Daoy (cell line): ENCODE measurements around the gene PRMT5. TPM values are rescaled to one million over a fixed set of nuclear protein-coding genes. Genes with fewer than 3 reads are reported as not detected.
"Not testable (repeated sequence)": the region's sequence is repeated elsewhere in the genome, so short reads cannot be mapped to it uniquely, and the experiment has no call there.

Experiments used
- DNase-seq: peaks from one replicate; pipeline ENCODE4 v3.0.0-alpha.2; 2015; ENCODE audit warnings: low read depth
- total RNA-seq: library from RNA; depleted of rRNA; stranded (reverse); fragments of >200 nt; shearing (Covaris generic); gene quantifications from 2 replicates; pipeline ENCODE4 v1.2.3, GENCODE V29; 2014; rRNA removed

Gene PRMT5
- total RNA-seq = 150 and 184 TPM in 2 replicates

DNA sequence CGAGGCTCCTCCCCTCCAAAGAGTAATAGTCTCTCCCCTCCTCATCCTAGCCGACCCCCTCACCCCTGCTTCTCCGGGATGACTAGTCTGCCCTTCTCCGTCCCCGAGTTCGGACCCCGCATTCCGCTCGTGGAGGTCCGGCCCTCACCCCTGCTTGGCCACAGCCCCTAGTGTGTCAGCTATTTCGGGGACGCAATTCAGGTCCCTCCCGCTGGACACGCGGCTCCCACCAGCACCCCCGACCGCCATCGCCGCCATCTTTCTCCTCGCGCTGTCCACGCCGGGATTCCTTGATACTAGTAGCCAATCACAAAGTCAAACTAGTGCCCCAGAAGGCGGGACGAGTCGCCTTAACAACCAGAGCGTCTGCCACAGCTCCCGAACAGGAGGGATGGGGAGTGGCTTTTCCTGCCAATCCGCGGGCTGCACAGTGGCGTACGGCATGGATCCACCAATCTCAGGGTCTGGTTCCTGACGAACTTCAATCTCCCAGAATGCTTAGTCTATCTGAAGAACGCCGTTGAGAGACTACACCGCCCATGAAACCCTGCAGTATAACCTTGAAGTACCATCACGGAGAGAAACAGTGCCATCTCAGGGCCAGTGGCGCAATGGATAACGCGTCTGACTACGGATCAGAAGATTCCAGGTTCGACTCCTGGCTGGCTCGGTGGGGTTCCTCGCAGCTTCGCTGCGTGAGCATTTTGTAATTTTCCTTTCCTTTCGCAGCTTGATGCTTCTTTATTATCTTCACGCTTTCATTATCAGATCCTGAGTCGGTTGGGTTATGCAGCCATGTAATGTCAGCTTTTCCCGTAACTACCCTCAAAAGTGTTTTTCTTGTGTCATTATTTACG is at the start of gene PRMT5:
PRMT5 (minus strand) TSS at position 273 of the 857 bp plus-strand sequence; CDS start at position 258, 15 bp downstream.
- peak; percentile 100 for DNase-seq

DNA sequence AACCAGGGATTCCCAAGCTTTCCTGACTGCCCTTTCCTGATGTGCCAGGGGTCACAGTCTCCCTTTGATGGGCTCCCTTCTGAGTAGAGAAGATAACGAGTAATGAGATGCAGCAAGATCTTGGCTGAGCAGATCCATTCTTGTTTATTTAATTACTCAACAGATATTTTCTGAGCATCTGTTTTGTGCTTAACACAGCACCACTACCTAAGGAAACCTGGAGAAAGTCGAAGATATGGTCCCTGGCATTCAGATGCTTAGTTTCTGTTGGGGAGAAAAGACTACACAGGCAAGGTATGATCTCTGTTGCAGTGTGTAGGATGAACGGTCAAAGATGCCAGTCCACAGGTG is 49.3 kb upstream of the PRMT5 start:
- no peak for DNase-seq

DNA sequence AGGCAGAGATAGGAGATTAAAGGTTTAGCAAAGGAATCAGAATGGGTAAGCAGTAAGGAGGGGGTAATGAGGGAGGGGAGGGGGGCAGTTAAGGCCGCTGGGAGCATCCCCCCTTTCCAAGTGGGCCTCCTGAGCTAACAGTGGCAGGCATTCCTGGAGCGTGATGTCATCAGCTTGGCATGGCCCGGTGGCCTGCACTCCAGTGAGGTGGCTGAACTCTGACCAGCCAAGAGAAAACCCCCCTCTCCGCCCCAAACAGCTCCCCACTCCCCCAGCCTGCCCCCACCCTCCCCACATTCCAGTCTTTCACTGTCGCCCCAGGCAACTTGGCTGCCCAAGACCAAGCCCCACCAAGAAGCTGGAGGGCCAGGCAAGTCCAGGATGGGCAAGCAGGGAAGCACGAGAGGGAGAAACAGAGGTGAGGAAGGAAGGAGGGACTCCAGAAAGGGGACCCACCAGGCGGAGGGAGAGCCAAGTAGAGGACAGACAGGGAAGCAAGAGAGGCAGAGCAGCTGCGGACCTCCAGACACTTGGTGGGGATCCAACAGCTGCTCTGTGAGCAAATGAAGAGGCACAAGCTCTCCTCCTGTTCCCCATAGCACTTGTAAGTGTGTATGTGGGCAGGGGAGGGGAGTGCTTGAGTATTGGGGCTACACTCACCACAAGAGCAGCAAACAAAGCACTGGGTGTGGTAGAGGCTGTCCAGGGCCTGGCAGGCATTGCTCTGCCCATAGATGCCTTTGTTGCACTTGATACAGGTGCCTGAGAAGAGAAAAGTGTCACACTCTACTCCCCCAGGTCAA is 48.7 kb upstream of the PRMT5 start:
- peak; percentile 95 for DNase-seq

DNA sequence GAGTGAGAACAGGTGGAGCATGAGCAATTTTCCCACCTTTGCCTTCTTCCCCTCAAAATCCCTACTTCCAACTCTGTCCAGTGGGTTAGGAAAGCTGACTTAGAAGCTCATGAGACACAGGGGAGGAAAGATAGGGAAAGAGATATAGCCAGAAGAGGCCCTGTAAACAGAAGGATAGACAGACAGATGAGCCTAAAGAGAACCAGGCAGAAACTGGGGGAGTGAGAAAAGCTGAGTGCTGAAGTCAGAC is 48.2 kb upstream of the PRMT5 start:
- DNase-seq = no peak

DNA sequence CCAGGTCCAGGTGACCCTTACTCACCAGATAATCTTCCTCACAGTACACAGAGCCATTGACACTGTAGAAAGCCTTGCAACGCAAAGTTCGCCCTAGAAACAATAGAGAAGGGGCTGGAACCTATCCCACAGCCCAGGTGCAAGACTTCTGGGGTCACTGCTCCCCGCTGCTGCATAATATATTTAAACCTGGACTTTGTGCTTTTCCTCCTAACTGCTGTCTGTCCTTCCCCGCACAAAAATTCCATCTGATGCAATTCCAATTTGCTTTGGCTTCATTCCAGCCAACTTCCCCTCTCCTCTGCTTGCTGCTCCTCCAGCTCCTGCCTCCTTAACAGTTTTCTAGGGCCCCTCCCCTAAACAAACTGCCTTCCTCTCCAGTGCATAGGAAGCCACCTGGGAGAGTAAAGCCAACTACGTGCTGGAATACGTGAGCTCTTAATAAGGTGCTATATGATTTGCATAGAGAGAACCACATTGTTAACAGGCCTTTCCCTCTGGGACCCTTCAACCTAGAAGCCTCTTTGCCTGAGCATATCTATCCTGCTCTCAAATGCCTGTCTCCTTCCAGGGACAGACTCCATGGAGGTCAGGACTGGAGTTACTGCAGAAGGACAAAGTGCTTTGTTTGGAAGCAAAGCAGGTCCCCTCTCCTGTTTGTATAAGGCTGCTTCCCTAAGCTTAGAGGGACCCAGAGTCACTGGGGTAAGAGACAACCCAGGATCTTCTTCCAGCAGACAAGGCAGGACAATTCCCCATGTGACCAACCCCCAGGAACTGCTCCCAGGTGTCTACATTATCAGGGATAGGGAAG is 47.7 kb upstream of the PRMT5 start:
- peak; percentile 68 for DNase-seq

DNA sequence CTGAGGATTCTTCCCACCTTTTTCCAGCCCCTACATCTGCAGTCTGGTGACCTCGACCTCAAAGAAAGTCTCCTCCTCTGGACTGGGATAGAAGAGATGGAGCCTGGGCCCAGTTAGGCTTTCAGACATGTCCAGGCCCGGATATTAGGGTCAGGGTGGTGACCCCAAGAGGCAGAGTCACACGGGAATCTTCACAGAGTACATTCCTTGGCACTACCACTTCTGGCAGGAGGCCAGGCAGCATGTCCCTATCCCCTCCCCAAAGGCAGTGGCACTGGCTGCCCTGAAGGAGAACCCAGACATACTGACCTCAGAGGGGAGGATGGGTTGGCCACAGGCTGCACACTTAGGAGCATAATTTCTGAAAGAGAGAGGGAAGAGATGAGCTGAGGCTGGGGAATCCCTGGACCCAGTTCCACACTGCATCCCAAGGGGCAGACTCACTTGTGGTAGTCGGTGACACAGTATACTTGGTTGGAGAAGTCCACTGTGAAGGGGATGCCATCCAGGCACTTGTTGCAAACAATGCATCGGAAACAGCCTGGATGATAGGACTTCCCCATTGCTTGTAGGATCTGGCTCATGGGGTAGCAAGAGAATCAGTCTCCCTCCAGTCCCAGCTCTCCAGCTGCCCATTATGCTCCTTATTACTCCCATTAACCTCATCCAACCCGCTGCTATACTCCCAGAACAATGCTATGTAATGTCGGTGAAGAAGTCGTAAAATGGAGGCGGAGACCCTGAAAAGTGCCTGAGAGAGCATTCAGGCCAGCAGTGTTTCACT is 45.5 kb upstream of the PRMT5 start:
- DNase-seq = no peak

DNA sequence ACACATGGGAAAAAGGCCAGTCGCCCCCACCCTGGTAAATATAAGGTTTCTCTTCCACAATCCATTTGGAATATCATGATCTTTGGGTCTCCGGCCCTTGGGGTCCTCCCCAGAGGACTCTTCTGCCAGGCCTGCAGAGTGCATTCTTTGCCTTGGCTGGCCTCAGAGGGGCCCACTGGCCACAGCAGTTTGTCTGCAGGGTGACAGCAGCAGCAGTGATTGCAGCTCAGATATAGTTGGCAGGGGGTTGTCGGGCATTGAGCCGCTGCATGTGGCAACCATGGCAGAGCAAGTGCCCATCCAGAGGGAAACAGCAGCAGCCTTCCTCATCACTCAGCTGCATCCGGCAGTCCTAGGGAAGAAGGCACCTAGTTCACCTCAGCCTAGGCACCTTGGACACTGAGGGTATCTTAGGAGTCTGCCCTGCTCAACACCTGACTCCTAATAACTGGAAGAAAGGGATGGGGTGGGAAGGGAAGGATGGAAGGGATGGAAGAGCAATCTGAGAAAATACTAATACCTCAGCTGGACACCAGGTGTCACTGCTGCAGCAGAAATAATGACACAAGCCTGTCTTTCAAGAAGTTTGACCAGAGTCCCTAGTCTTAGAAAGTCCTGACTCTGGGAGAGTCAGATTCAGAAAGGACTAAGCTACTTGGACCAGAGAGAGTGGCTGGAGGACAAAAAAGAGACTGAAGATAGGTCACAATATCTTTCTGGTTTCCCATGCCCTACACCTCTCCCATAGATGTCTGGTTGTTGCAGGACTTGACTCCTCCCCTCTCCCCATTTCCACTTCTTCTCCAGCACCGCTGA is 44.2 kb upstream of the PRMT5 start:
- peak; percentile 58 for DNase-seq

DNA sequence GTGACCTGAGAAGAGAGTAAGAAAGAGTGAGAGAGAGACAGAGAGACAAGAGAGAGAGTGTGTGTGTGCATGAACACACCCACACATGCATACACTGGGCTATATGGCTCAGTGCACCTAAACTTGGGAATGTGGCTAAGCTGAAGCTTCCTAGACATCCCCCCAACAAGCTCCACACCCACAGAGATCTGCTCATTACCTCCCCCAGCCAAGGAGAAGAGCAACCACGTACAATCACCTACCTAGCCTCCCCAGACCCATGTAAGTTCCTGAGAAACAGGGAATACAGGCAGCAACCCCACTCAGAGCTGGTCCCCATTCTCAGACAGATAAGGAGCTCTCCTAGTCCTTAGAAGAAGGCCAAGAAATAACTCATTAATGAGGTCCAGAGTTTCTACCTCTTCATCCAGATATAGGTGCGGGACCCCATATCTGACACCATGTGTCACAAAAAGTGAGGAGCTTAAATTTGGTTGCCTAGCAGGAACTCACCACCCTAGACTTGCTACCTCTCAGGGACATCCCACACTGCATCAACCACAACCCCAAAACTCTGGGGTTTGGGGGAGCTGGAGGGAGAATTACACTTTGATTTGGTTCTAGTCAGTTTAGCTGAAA is 43.2 kb upstream of the PRMT5 start:
- no peak for DNase-seq

DNA sequence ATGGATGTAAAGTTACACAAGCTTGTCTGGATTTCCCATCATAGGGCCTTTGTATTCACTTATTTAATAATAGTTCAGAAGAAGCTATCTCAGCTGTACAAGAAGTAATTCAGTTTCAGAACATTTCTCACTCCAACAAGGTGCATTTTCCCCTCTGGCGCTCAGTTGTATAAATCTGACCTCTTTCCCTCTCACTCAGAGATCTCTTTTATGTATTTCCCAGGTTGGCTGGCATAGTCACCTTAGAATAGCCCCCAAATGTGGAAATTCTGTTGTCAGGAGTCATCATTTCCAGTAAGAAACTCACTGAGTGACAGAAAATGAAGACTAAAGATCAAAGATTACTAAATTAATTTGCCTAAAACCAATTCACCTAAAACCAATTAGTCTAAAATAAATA is 42.0 kb upstream of the PRMT5 start:
- DNase-seq = no peak

DNA sequence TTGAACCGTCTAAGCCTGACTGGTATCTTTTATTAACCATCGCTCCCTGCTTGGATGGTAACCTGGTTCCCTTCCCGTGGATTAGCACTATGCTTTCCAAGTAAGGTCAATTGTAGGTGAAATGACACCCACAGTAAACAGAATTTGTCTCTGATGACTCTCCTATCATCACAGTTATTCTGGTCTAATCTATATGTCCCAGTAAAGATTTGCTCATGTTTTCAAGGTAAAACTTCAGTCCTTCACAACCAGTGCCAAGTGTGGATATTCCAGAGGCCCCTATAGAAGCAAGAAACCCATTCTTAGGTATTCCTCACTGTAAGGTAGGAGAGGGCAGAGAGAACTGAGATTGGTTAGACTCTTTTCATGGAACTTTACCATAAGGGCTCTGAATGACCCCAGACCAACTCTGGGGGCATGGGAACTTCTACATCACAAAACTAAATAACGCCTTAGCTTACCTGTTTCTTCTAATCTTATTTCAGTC is 37.6 kb upstream of the PRMT5 start:
- DNase-seq = no peak

DNA sequence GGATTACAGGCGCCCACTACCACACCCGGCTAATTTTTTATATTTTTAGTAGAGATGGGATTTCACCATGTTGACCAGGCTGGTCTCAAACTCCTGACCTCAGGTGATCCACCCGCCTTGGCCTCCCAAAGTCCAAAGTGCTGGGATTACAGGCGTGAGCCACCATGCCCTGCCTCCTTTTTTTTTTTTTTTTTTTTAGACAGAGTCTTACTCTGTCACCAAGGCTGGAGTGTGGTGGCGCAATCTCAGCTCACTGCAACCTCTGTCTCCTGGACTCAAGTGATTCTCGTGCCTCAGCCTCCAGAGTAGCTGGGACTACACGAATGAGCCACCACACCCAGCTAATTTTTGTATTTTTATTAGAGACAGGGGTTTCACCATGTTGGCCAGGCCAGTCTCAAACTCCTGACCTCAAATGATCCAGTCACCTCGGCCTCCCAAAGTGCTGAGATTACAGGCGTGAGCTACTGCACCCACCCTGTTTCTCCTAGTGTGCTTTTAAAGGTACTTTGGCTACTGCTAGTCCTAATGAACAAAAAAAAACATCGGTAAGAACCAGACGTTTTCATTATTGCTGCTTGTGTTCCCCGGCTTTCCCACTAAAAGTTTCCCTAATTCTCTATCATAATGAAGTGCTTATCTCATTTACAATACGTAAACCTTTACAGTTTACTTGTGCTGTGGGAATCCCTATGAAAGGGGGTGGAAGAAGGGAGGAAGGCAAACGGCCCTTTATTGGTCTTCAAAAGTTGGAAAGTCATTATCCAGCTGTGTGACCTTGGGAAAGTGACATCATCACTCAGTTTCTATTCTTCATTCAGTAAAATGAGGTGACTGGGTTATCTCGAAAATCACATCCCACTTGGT is 37.0 kb upstream of the PRMT5 start:
- DNase-seq = not testable (repeated sequence)

DNA sequence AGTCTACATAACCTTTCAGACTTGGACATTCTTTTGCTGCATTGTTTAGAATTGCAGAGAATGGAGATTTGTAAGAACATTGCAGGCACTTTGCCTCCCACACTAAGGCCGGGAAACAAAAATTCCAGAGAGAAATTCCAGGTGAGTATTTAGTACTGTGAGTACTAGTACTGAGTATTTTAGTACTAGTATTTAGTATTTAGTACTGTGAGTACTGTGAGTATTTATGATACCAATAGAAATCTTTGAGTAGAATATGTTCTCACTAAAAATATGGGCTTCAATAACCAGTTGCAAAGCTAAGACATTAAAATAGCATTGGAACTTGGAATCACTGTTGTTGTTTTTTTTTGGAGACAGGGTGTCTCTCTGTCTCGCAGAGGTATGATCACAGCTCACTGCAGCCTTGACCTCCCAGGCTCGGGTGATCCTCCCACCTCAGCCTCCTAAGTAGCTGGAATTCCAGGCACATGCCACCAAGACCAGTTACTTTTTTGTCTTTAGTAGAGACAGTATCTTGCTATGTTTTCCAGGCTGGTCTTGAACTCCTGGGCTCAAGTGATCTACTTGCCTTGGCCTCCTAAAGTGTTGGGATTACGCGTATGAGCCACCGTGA is 33.0 kb upstream of the PRMT5 start:
- no peak for DNase-seq

DNA sequence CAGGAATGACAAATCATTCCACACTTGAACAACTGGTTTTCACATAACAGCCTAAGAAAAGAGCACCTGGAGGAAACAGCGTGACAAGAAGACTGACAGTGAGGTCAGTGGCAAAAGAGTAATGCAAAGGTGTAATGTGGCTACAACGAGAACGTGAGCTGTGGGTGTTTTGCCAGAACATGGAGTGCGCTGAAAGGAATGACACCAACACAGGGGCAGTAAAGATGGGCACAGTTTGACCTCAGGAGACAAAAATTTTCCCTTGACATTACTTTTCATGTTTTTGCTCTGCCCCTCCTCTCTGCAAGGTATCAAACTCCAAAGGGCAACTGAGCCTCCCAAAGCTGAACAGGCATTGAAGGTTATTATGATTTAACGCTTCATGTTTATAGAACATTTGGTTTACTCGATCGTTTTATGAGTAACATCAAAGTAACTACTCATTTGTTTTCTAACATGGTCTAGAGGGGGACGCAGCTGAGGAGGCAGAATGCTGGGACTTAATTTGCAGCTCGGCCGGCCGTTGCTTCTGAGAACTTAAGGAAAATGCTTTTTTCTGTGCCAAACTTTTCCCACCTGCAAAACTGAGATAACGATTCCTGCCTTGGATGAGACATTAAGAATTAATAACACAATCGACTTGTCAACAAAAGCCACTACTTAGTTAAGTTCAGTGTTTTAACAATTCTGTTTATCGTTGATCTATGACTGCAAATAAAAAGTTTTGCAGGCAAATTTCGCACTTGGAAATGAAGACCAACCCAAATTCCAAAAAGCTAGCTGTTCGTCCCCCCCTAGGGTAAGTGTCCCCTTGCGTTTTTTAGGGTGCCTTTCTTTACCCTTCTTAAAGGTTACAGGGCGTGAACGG is 26.8 kb upstream of the PRMT5 start:
- DNase-seq = no peak

DNA sequence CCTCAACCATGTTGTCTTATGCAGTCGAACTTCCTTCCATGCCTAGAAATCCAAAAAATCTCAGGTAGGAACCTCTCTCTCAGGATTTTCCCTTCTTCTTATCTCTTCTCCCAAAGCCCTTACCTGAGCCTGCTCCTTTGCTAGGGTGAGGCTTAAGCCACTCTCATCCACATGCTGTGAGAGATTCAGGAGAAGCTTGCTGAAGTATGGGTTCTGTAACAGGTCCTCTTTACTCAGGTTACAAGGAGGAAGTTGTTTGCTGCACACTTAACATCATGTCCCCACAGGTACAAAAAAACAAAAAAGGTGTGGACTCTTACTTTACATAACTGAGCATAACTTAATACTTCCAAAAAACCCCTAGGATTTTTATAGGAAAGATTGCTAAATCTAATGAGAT is 23.2 kb upstream of the PRMT5 start:
- no peak for DNase-seq

DNA sequence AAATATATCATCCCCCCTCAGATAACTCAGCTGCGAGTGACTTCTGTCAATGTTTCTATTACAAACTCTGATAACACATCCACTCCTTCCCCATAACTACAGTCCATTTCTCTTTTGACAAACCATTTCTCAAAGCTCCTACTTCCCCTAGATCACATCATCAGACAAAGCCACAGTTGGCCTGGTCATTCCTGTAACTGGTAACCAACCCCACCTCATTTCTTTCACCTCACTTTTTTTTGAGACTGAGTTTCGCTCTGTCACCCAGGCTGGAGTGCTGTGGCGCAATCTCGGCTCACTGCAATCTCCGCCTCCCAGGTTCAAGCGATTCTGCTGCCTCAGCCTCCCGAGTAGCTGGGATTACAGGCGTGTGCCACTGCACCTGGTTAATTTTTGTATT is 22.6 kb upstream of the PRMT5 start:
- DNase-seq = not testable (repeated sequence)

DNA sequence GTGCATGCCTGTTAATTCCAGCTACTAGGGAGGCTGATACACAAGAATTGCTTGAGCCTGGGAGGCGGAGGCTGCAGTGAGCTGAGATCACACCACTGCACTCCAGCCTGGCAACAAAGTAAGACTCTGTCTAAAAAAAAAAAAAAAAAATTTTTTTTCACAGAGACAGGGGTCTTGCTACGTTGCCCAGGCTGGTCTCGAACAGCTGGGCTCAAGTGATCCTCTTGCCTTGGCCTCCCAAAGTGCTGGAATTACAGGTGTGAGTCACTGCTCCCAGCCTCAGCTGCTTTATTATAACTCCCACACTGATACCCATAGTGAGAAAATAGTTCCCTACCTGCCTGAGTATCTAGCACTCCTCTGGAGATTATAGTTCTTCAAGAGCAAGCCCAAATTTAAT is 16.5 kb upstream of the PRMT5 start:
- DNase-seq = no peak

DNA sequence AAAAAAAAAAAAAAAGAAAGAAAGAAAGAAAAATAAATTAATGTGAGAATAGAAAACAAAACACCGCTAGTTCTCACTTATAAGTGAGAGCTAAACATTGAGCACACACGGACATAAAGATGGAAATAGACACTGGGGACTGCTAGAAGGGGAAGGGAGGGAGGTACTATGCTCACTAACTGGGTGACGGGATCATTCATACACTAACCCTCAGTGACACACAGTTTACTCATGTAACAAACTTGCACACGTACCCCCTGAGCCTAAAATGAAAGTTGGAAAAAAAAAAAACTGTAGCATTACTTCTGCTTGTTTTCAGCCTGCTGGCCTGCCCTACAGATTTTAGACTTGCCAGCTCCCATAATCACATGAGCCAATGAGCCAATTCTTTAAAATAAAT is 10.5 kb upstream of the PRMT5 start:
- peak; percentile 77 for DNase-seq

DNA sequence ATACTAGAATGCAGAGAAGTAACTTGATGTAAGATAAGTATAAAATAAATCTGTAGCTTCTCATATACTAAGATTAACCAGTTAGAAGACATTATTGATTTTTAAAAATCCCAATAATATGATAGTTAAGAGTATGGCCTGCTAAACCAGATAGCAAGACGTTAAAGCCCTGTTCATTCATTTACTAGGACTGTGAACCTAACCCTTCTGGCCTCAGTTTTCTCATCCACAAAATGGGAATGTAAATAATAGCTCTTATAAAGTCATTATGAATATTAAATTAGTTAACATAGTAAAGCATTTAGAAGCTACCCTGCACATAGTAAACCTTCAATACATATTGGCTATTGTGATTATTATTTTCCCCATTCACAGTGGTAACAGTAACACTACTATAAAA is 6.0 kb upstream of the PRMT5 start:
- no peak for DNase-seq
